COR-L47 (cell line): ENCODE results near the gene FRMPD4.
A peak's percentile ranks its signal among the peaks of the same experiment; 100 is the strongest.
"Not testable (repeated sequence)": the region's sequence is repeated elsewhere in the genome, so short reads cannot be mapped to it uniquely, and the experiment has no call there.

ENCODE experiments used
- DNase-seq: peaks from one replicate; lab custom pipeline; 2025; lab: John Stamatoyannopoulos, UW

The FRMPD4 gene

DNA sequence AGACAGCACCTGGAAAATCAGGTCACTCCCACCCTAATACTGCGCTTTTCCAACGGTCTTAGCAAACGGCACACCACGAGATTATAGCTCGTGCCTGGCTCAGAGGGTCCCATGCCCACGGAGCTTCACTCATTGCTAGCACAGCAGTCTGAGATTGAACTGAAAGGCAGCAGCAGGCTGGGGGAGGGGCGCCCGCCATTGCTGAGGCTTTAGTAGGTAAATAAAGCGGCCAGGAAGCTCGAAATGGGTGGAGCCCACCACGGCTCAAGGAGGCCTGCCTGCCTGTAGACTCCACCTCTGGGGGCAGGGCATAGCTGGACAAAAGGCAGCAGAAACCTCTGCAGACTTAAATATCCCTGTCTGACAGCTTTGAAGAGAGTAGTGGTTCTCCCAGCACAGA lies 399.8 kb downstream of the FRMPD4 start:
- DNase-seq = not testable (repeated sequence)

DNA sequence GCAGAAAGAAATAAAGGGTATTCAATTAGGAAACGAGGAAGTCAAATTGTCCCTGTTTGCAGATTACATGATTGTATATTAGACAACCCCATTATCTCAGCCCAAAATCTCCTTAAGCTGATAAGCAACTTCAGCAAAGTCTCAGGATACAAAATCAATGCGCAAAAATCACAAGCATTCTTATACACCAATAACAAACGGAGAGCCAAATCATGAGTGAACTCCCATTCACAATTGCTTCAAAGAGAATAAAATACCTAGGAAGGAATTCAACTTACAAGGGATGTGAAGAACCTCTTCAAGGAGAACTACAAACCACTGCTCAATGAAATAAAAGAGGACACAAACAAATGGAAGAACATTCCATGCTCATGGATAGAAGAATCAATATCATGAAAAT lies 404.0 kb downstream of the FRMPD4 start:
- not testable (repeated sequence) for DNase-seq

DNA sequence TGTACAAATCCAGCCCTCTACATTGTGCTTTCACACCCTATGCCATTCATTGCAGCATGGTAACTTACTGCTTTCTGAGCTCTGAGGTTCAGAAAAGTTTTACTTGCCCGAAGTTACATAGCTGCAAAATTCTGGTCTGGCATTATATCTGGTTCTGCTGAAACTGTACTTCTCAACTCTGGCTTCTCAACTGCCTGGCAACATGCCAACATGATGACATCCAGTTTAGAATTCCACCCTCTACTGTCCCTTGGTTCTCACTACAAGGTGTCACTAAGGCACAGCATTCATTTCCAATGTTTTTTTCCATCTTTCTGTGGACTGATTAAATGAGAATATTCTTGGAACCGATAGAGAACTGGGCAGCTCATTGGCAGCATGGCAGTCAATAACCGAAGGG lies 410.1 kb downstream of the FRMPD4 start:
- no peak for DNase-seq

DNA sequence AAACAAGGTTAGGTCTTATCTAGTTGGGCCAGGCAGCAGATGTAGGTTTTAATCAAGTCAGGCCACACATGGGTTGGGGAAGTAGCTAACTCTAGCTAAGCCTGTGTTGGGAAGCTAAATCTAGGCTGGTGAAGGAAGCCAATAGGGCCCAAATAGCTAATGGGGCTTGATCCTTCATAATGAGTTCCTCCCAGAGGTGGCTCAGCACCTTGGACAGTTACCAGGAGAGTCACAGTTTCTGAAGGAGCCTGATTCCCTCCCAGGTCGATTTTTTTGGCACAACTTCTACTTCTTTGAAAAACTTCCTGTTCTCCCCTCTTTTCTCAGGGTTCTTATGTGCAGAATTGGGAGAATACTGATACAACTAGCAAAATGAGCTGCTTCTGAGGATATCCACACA lies 410.5 kb downstream of the FRMPD4 start:
- DNase-seq = no peak

DNA sequence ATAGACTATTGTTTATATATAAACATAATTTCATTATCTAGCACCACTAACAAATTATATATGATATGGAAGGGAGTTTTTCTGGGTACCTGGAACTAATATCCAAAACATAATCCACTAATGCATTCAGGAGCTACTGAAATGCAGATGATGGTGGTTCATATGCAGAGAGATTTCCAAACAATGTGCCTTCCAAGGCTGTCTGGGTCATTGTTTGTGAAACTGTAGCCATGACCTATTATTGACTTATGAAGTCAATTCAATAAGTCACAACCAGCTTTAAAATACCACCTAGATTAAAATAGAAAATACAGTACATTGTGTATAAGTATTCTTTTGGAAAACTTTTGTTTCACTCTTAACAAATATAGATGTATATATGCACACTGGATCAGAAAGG lies 415.9 kb downstream of the FRMPD4 start:
- no peak for DNase-seq

DNA sequence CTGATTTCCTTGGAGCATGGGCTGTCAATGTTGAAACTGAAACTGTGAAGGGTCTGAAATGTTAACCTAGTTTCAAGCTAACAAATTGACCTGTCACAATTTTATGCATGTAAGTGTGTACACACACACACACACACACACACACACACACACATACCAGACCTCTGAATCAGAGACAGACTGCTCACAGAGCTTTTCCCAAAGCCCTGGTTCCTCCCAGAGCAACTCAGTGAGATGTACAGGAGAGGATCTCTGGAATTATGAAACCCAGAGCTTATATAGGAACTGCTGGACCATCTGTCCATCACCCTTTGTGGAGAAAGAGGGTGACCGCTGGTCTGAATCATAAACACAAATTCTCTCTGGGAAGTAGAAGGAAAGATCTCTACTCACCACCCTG lies 424.8 kb downstream of the FRMPD4 start:
- no peak for DNase-seq

DNA sequence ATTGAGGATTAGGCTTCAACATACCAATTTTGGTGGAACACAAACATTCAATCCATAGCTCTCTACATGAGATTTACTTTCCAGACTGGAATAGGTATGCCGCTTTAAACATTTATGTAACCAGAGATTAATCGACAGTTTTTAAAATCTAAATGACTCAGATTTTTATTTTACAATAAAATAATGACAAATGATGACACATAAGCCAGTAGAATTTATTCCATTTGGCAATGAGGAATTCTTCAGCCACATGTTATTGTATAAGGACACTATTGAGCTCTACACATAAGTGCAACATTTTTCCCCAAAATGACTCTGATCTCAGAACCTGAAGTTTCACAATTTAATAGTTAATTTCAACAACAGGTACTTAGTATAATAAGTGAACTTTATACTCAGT lies 425.9 kb downstream of the FRMPD4 start:
- DNase-seq = no peak

DNA sequence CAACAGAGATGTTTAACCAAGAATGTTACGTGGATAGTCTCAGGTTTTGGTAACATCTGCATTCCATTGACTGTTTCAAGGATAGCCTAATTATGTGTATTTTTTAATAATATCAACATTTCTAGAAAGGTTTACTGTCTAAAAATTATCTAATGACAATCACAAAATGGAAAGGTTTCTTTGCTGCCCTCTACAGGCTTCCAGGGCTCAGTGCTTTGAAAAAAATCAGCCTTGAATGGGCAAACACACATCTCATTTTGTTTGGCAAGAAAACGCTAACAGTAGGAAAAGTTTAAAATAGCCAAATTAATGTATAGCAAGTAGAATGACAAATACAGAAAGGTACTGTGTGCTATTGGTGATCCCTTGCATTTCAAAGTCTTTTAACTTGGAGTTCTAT lies 429.6 kb downstream of the FRMPD4 start:
- no peak for DNase-seq

DNA sequence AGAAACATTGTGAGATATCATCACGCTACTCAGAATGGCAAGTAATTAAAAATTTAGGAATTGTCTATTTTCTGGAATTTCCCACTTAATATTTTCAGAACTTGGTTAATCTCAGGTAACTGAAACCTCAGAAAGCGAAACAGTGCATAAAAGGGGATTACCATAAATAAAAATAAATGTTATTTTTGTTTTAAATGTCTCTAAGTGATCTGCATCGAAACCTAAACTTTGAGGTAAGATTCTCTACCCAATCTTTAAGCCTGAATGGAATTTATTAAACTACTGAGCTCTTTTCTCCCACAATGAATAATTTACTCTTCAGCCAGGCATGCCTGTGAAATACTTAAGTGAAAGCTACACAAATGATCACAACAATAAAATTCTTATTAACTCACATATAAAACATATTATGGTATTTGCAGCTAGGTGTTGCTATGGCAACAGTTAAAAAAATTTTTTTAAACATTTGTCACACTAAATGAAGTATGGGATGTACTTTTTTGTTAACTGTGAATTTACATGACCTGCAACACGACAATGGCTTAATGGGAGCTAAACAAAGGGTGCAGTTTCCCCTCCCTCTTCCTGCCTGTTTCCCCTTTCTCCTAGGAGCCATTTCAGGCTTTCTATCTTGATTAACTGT lies 432.7 kb downstream of the FRMPD4 start:
- peak; percentile 11 for DNase-seq

DNA sequence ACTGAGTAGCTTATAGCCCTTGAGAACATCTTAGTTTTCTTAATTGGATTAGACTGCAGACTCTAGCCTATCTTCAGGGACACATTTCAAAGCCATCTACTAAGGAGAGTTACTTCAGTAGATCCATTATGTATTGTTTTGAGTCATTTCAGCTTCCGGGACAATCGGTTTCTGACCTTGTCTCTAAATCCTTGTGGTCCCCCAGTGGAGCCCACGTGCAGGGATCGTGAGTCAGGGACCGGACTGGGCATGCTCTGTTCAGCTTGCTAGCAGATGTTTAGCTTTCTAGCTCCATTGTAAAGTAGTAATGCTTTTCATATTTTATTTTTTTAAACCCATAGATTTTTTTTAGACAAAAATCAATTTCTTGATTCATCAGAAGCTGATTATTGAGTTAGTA lies 441.0 kb downstream of the FRMPD4 start:
- DNase-seq = no peak

DNA sequence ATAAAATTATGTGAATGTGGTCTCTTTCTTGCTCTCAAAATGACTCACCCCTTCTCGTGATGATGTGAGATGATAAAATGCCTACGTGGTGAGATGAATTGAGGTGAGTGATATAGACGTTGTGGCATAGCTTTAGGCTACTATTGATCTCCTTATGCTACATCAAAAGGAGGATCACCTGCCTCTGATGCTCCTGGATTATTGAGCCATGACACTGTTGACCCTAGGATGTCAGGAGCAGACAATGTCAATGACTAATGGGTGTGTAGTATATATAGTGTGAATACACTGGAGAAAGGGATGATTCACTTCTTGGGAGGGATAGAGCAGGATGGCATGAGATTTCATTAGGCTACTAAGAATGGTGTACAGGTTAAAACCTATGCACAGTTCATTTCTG lies 442.3 kb downstream of the FRMPD4 start:
- no peak for DNase-seq

DNA sequence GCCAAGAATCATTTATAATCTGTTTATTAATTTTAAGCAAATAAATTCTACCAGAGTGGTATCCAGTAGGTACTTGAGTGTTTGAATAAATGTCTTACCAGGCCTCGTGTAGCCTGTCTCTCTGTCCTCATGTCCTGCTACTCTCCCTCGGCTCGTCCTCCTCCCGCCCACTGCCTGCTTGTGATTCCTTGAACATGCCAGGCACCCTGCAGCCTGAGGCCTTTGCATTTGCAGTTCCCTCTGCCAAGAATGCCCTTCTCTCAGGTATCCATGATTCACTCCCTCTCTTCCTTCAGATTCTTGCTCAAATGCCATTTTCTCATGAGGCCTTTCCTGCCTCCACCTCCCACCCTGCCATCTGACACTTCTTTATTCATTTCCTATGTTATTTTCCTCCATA lies 443.3 kb downstream of the FRMPD4 start:
- DNase-seq = no peak

DNA sequence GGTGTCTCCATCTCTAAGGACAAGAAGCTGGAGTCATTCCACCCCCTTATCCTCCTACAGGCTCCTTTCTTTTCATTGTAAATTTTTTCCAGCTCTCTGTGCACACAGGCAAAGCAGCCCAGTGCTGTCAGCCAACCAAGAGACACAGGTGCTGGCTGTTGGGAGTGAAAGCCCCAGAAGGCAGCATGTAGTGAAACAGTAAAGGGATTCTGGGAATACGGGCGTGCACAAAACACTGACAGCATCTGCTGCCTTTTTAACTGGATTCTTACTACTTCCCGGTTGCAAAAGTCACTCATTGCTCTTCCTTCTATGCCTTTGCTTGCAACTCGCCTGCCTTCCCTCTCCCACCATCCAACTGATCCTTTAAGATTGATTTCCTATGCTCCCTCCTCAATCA lies 444.4 kb downstream of the FRMPD4 start:
- DNase-seq = no peak

DNA sequence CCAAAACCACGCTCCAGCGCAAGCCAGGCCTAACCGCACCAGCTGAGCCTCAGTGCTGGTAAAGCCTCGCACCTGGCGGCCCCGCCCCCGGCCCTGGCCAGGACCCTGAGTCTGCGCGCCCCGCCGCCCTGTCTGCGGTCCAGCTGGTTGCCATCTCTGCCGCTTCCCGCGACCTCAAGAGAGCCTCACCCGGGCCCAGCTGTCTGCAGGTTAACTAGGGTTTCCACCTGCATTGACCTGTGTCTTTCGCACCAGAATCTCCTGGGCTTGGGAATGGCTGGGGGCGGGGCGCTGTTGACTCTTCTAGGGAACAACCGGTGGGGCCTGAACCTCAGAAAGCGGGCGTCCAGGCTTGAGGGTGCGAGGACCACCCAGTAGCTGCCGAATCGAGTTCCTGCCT lies 445.3 kb downstream of the FRMPD4 start:
- no peak for DNase-seq

DNA sequence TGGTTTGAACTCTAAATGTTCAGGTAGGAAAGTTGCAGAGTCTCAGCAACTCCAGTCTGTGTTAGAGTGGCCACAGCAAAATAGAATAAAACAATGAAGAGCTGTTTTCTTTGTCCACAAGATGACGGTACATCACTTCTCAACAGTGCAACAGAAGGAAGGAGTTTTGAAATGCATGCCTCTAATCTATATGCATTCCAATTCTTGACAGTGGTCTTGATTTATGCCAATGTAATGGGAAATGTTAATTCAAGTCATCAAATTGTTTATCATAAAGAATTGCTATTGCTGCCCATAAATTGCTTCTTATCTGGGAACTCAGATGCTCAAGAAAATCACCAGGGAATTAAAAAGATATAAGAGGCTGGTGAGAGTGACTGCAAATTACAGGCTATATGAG lies 457.4 kb downstream of the FRMPD4 start:
- no peak for DNase-seq

DNA sequence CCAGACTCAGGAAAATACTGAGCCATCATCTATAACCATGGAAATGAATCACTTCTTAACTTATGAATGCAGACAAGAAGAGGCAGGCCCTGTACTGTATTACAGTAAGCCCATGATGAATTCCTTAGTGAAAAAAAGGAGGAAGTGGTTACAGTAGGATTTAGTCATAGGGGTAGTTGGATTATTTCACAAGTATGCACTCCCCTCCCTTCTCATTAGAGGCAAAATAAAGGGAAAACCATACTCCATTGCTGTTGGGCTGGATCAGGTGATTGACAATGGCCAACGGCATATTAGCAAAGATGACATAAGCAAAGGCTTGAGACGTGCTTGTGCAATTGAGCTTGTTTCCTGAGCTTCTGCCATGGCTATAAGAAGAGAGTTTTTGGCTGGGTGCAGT lies 471.8 kb downstream of the FRMPD4 start:
- no peak for DNase-seq

DNA sequence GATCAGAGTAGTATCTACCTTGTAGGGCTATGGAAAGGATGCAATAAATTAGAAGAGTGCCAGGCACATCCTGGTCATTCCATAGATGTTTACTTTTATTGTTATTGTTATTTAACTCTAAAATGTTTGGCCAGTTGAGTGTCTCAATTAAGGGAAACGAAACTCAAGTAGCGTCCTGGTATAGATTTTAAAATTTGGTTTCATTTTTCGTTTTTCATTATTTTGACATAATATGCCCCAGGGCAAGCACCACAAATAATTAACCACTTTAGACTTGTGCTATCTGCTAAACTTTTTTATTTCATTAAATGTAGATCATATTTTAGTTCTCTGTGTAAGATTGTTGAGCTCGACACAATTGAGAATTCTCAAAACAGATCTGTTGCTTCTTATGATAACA lies 473.2 kb downstream of the FRMPD4 start:
- no peak for DNase-seq

DNA sequence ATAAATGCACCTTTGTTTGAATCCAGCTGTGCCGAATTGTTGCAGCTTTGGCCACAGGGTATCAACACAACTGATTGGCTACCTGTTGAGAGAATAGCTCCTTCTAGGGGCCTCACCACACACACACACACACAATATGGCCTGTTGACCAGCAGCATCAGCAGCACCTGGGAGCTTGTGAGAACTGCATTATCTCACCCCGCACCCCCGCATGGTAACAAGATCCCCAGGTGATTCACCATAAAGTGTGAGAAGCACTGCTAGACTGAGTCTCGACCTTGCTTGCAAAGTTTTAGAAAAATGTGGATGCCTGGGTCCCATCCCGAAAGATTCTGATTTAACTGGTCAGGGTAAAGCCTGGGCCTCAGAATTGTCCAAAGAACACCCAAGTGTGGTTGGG lies 476.0 kb downstream of the FRMPD4 start:
- no peak for DNase-seq

DNA sequence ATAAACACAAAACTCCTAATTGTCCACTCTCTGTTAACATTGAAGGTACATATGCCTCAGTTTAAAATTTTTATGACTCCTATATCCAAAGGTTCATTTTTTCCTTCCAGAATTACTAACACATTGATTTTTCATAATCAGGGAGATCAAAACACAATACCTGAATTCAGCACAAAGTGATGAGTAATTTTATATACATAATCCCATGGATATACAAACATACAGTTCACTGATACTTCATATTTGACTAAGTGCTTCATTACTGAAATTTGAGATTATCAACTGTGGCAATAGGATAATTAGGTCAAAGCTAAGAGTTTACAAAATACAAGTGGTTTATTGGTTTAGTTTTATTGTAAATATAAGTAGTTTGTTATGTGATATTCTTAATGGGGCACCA lies 476.8 kb downstream of the FRMPD4 start:
- DNase-seq = no peak

DNA sequence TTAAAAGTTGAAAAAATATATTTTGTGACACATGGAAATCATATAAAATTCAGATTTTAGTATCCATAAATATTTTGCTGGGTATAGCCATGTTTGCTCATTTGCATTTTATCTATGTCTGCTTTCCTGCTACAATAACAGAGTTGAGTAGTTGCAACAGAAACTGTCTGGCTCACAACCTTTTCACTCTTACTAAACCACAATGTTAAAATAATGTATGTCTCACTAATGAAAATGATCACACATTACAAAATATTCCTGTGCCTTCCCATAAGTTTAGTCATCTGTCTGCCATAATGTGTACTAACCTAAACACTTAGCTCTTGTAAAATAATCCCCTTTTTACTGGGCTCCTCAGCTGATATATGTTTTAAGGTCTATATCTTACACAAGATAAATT lies 479.0 kb downstream of the FRMPD4 start:
- DNase-seq = no peak

DNA sequence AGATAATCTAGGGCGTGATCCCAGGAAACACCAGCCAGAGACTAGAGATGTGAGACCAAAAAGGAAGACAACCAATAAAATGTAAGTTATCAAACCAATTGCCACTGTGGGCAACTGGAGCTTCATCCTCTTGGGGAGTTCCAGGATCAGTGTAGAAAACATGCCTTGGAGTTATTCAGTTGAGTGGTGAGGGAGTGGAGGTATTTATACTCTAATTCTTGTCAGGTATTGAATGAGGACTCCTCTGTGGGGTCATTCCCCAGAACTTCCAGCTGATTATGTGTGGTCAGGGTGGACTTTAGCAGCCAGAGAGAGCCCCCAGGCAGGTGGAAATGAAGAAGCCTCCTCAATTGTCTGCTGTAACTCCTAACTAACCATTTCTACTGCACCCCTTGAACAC lies 509.0 kb downstream of the FRMPD4 start:
- DNase-seq = no peak

DNA sequence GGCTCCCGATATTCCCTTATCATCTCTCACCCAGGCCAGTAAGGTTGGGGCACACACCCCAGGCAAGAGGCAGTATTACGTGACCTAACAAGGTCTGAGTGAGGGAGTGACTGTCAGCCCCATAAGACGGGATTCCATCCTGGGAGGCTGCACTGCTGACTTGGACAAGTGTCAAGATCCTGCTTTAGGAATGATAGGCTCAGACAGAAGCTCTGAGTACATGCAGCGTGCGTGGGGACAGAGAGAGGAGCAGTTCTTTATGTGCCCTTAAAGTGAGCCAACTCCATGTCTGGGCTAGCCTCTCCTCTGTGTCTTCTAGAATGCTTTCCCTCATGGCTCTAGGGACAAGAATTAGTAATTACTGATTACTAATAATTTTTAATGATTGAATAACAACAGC lies 510.7 kb downstream of the FRMPD4 start:
- DNase-seq = no peak

DNA sequence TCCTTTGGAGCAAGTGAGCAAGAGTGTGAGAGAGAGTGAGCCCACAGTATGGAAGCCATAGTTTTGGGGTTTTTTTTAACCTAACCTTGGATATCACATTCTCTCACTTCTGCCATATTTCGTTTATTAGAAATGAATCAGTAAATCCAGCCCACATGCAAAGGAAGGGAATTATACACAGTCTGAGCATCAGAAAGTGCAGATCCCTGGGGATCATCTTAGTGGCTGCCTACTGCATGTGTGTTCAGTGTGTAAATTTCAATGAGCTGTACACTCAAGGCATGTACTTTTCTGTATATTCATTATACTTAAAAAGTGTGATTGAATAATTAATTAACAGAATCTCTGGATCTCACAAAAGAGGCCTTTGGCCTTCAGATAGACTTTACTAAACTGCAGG lies 519.2 kb downstream of the FRMPD4 start:
- DNase-seq = no peak

DNA sequence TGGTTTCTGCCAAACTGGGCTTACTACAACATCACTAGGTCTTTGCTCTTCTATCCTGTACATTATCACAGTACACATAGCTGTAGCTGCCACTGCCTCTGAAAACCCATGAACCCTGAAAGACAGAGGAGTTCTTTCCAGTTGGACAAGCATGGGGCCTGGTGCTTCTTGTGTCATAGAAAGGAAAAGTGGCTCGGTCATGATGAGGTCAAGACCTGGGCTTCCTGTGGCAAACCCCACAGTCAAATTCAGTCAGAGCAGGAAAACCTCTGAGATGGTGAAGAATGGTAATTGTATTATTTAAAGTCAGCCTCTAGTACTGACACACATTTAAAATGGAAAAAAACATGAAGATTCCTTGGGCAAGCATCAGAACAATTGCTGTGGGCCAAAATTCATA lies 519.6 kb downstream of the FRMPD4 start:
- no peak for DNase-seq

DNA sequence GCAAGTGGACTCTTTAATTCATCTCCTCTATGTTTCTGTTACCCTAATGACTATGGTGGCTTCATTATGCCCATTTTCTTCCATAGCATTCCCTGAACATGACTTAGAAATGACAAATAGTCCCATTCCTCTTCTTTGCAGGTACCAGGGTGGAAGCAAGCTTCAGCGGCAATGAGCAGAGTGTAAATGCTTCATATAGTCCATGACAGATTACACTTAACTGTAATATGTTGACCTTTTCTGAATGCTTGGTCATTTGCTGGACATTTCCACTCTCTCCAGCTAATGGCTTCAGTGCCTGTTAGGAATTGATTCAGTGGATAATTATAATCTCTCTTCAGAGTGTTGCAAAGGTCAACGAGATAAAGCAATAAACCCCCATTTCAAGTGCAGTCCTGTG lies 523.2 kb downstream of the FRMPD4 start:
- DNase-seq = no peak
